Measurements from ENCODE around the gene AMFR. TPM values are rescaled to one million over a fixed set of nuclear protein-coding genes. Genes with fewer than 3 reads are reported as not detected.
A peak's percentile ranks its signal among the peaks of the same experiment; 100 is the strongest.

Gene AMFR
- total RNA-seq, 1 experiment from 2014 or later = 197 TPM

DNA sequence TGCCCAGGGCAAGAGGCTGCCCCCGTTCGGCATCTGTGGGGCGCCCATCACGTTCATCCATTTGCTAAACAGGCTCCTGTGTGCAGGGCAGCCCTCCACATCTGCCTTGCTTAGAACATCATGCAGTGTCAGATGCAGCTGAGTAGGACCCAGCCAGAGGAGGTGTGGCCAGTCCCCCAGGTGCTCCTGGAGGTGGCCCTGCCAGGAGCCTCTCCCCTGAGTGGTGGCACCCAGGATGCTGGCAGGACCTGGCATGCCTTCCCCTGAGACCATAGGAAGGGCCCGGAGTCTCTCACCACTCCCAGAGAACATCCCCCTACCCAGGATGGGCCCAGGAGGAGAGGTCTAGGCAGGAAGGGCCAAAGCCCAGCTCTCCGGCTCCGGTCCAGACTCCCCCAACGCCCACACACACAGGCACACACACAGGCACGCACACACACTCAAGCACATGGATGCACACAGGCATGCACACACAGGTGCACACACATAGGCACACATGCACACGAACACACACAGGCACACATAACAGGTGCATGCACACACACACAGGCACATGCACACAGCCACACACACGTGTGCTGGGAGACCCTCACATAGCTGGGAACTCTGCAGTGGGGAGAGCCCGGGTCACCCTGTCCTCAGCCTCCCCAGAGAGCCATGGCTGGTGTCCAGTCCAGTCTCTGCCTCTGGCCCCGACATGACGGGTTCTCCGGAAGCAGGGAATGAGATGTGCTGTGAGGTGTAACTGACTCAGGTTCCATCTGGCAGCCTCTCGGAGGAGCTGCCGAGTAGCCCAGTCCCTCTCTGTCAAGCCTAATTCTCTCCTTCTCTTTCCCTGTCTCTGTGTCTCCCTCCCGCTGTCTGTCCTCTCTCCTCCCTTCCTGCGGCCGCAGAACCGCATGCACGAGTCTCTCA lies 74.6 kb downstream of the AMFR start:
- no peaks in the 10 kb centered on the region for H3K36me3 ChIP-seq
- H3K27me3 ChIP-seq (replicated peaks) = no peaks in the 10 kb centered on the region
- no peak overlapping the region for H3K4me3 ChIP-seq
- no peak for DNase-seq (ENCODE audit: low read depth in 1 of 2, low spot score in 2 of 2)
- H3K4me1 ChIP-seq (replicated peaks) = peaks cover 6% of the 10 kb centered on the region
- no peaks in the 10 kb centered on the region for H3K9me3 ChIP-seq (replicated peaks)
- H3K27ac ChIP-seq = no peak overlapping the region

DNA sequence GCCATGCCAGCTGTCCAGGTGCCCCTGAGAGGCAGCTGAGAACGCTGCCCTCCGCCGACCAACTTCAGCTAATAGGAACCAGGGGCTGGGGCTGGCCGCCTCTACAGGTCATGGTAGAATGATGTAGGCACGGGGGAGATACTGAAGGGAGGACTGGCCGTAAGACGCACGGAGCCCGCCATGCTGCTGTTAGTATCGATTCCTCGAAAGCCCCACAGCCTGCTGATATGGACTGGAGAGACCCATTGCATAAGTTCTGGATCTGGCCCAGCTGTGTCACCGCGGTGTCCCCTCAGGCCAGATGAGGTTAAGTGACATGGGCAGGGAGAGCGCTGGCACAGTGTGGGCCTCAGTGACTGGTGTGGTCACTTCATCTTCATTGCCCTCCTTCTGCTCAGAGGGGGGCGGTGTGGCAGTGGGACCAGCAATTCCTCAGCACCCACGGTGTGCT lies 75.6 kb downstream of the AMFR start:
- Histone ChIP-seq H3K4me3 (no peak overlapping the region), H3K27me3 (replicated peaks) (no peaks in the 10 kb centered on the region), H3K4me1 (replicated peaks) (no peaks in the 10 kb centered on the region), H3K27ac (no peak overlapping the region), H3K36me3 (no peaks in the 10 kb centered on the region; the same call in 1 of the 2 replicates), H3K9me3 (replicated peaks) (no peaks in the 10 kb centered on the region)
- no peak for DNase-seq (ENCODE audit: low read depth in 1 of 2, low spot score in 2 of 2)

DNA sequence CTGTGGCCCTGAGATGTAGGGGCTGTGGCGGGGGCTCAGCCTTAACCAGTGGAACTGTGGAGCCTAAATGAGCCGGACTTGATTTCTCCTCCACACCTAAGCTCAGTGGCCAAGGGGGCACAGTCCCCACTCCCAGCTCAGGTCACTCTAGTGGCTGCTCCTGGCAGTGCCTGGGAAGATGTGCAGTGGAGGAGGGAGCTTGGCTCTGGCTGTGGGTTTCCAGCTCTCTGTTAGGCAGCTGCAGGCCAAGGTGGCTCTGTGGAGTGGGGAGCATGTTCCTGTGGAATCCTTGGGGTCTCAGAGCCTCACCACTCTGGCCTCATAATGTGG lies 76.3 kb downstream of the AMFR start:
- Histone ChIP-seq H3K9me3 (replicated peaks) (no peaks in the 10 kb centered on the region), H3K4me1 (replicated peaks) (peaks cover 3% of the 10 kb centered on the region; the same call in 1 of the 2 replicates), H3K27ac (no peak overlapping the region), H3K4me3 (no peak overlapping the region), H3K36me3 (no peaks in the 10 kb centered on the region; the same call in 1 of the 2 replicates), H3K27me3 (replicated peaks) (no peaks in the 10 kb centered on the region)
- DNase-seq (ENCODE audit: low read depth in 1 of 2, low spot score in 2 of 2) = no peak

DNA sequence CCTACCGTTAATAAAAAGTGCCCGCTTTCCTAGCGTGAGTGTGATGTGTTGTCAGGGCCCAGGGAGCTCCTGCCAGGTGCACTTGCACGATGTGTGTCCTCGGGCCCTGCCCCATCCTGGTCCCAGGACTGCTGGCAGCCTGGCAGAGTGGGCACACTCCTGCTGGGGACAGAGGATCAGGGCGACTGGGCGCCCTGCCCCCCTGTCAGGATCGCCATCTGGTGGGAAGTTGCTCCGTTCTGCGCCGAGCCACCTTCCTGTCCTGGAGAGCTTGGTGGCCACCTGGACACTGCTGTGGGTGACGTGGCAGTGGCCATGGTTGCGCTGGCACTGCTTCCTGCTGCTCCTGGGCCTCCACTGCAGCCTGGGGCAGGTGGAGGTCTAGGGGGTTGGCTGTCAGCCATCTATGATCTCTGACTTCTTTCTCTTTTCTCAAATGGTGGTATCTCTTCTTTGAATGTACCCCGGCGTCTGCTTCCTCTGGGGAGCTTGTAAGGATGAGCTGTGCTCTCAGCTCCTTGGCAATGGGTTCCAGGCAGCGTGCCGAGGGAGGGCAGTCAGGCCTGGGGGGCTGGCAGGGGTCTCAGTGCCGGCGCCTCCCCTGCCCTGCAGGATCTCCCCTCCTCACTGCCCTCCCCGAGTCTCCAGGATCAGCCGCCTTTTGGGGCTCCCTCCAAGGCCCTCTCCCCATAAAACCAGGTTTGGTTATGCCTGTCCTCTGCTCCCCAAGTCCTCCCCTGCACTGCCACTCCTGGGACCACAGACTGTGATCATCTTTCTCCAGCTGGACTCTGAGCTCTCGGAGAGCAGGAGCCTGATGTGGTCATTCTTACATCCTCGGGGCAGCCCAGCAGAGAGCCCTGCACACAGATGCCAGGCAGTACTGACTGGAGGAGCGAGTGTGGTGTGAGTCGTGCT lies 76.9 kb downstream of the AMFR start:
- H3K36me3 ChIP-seq = no peaks in the 10 kb centered on the region; the same call in 1 of the 2 replicates
- DNase-seq (ENCODE audit: low read depth in 1 of 2, low spot score in 2 of 2) = no peak
- no peak overlapping the region for H3K4me3 ChIP-seq
- no peak overlapping the region for H3K27ac ChIP-seq
- H3K9me3 ChIP-seq (replicated peaks) = no peaks in the 10 kb centered on the region
- H3K27me3 ChIP-seq (replicated peaks) = no peaks in the 10 kb centered on the region
- peaks cover 8% of the 10 kb centered on the region; the same call in 1 of the 2 replicates for H3K4me1 ChIP-seq (replicated peaks)

DNA sequence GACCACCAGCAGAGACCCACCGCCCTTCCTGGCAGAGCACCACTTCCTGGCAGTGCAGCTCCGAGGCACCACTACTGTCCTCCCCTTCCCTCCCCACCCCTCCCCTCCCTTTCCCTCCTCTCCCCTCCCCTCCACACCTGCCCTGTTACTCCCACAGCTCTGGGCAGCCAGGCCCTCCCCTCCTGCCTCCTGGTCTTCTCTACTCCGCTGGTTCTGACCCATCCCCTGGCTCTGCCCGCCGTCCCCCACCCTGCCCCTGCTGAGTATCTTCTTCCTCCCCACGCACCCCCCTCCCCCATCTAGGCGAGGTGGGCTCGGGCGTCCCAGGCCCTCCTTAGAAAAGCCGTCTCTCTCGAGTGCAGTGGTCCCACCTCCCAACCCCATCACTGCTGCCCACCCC lies 77.7 kb downstream of the AMFR start:
- H3K9me3 ChIP-seq (replicated peaks) = no peaks in the 10 kb centered on the region
- DNase-seq (ENCODE audit: low read depth in 1 of 2, low spot score in 2 of 2) = no peak
- H3K27me3 ChIP-seq (replicated peaks) = no peaks in the 10 kb centered on the region
- peaks cover 8% of the 10 kb centered on the region; the same call in 1 of the 2 replicates for H3K4me1 ChIP-seq (replicated peaks)
- no peak overlapping the region for H3K4me3 ChIP-seq
- no peaks in the 10 kb centered on the region; the same call in 1 of the 2 replicates for H3K36me3 ChIP-seq
- no peak overlapping the region for H3K27ac ChIP-seq

DNA sequence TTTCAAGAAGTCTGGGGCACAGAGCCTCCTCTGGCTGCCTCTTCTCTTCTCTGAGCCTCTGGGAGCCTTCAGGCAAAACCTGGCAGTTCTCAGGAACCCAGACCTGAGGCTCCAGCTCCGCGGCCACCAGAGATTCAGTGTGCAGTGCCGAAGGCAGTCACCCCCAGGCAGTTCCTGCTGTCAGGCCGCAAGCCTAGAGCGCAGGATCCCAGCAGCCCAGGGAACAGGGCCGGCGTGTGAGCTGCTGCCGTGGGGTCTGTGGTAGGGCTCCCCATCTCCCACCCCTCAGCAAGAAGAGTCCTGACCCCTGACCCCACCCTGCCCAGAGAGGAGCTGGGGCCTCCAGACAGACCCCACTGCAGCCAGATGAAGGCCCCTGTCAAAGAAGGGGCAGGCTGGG lies 78.2 kb downstream of the AMFR start:
- Histone ChIP-seq H3K36me3 (no peaks in the 10 kb centered on the region; the same call in 1 of the 2 replicates), H3K27ac (no peak overlapping the region), H3K4me3 (no peak overlapping the region), H3K4me1 (replicated peaks) (peaks cover 8% of the 10 kb centered on the region; the same call in 1 of the 2 replicates), H3K9me3 (replicated peaks) (no peaks in the 10 kb centered on the region), H3K27me3 (replicated peaks) (no peaks in the 10 kb centered on the region)
- no peak for DNase-seq (ENCODE audit: low read depth in 1 of 2, low spot score in 2 of 2)

DNA sequence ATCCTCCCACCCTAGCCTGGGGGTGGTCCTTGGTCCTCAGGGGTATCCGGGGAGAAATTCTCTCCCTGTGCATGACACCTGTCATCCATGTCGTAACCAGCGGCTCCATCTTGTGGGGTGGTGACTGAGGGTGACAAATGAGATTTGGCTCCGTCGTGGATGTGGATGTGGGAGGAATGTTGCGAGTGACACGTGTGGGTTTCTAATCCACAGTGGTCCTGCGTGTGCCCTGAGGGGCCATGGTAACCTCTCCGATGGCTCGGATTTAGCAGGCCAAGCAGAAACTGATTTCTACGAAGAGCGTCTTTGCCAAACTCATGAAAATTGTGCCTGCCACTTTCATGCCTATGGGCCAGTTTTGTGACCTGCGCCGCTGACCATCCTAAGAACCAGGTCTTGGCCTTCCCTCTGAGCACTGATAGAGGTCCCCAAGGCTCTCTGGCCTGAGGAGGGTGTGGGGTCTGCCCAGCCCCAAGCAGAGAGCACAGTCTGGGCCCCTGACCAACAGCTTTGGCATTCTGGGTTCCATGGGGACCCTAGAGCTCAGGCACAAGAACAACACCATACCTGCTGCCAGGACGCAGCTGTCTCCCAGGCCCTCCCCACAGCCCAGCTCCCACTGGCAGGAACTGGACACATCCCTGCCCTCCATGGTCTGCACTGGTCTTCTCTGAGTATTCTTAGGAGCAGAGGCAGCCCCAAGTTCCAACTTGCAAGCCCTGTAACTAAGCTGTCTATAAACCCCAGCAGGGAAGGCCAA lies 79.0 kb downstream of the AMFR start:
- no peak overlapping the region for H3K27ac ChIP-seq
- DNase-seq (ENCODE audit: low read depth in 1 of 2, low spot score in 2 of 2) = no peak
- no peak overlapping the region for H3K4me3 ChIP-seq
- H3K4me1 ChIP-seq (replicated peaks) = peaks cover 8% of the 10 kb centered on the region; the same call in 1 of the 2 replicates
- no peaks in the 10 kb centered on the region for H3K27me3 ChIP-seq (replicated peaks)
- H3K36me3 ChIP-seq = no peaks in the 10 kb centered on the region; the same call in 1 of the 2 replicates
- no peaks in the 10 kb centered on the region for H3K9me3 ChIP-seq (replicated peaks)

DNA sequence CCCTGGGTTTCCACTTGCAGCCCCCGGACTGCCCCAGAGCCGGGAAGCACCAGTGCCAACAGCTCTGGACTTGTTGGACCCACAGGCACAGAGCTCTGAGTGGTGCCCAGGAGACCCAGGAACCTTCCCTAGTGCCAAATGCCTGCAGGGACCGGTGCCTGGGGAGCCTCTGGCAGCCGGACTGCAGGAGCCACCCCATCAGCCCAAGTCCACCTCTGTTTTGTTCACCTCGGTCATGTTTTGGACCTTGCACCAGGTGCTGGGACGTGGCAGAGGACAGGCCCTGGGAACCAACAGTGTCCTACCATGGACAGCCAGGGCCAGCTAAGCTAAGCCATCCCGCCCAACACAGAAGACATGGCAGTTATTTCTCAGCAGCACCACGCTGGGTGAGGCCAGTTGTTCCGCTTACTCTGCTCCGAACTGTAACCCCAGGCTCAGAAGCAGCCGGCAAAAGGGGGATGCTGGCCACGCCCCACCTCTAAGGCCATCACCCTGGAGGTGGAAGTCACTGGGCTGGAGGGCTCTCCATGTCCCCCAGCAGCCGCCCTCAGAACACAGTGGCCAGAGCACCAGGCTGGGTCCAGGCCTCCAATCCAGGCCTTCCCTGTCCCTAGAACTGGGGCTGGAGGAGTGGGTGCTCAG lies 79.8 kb downstream of the AMFR start:
- Histone ChIP-seq H3K27ac (no peak overlapping the region), H3K4me1 (replicated peaks) (peaks cover 8% of the 10 kb centered on the region; the same call in 1 of the 2 replicates), H3K9me3 (replicated peaks) (no peaks in the 10 kb centered on the region), H3K4me3 (no peak overlapping the region), H3K36me3 (no peaks in the 10 kb centered on the region; the same call in 1 of the 2 replicates), H3K27me3 (replicated peaks) (no peaks in the 10 kb centered on the region)
- DNase-seq (ENCODE audit: low read depth in 1 of 2, low spot score in 2 of 2) = no peak

DNA sequence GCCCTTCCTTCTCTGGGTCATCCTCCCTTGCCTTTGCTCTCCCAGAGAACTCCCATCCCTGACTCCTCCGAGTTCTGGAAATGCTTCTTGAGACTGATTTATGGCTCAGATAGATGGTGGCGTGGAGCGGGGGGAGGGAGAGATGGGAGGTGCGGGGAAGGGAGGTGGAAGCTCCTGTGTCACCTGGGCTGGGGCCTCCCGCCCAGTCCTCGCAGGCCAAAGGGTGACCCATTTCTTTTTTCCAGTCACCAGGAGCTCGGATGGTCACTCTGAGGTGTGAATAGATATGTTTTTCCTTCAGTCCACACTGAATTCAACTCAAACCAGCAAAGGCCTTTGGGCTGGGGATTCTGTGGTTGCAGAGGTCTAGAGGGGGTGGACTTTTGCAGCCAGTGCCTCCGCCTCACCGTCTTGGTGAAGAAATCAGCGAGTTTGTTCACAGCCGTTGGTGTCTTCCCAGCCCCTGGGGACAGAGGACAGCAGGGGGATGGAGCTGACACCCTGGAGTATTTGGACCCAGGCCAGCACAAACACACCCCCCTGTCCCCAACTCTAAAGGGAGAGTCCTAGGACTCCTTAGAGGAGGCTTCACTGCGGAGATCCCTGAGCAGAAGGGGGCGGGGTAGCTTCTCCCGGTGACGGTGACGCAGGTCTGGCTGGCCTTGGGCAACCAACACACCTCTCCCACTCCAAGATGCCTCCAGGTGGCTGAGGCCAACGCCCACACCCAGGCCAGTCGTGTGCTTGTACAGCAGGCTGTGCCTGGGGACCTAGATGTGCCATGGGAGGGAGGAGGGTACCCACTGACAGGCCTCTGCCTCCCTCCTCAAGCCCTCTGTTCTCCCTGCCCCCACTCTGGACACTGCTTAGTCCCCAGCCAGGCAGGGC lies 80.6 kb downstream of the AMFR start:
- no peak overlapping the region for H3K4me3 ChIP-seq
- H3K27me3 ChIP-seq (replicated peaks) = no peaks in the 10 kb centered on the region
- no peaks in the 10 kb centered on the region; the same call in 1 of the 2 replicates for H3K36me3 ChIP-seq
- DNase-seq (ENCODE audit: low read depth in 1 of 2, low spot score in 2 of 2) = no peak
- H3K4me1 ChIP-seq (replicated peaks) = peaks cover 8% of the 10 kb centered on the region; the same call in 1 of the 2 replicates
- H3K9me3 ChIP-seq (replicated peaks) = no peaks in the 10 kb centered on the region
- H3K27ac ChIP-seq = no peak overlapping the region

DNA sequence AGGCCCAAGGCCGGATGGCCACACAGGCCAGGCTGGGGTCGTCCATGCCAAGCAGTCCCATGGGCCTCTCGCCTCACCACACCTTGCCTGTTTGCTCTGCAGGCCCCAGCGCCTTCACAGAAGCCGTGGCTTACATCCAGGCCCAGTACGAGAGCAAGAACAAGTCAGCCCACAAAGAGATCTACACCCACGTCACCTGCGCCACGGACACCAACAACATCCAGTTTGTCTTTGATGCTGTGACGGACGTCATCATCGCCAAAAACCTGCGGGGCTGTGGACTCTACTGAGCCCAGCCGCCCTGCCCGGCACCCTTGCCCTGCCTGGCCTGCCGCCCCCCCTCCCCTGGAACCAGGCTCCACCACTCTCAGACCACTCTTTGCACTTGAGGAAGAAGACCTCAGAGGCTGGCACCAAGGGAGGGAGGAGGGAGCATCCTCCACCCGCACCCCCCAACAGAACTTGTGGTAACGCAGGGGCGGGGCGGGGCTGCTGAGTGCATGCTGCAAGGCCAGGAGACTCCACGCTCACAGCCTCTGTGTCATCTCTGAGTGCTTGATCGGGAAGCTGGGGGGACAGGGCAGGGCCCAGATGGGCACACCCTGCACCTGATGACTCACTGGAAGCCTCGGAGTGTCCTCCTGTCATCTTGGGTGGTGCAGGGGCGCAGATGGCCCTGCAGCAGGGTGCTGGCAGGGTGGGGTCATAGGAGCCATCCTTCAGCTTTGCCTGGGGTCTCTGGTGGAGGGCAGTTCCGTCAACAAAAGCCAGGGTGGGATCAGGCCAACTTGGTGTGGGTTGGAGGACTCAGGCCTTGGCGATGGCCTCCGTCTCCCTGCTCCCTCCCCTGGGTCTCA lies 81.5 kb downstream of the AMFR start:
- no peaks in the 10 kb centered on the region; the same call in 1 of the 2 replicates for H3K36me3 ChIP-seq
- H3K27ac ChIP-seq = no peak overlapping the region
- peaks cover 8% of the 10 kb centered on the region; the same call in 1 of the 2 replicates for H3K4me1 ChIP-seq (replicated peaks)
- DNase-seq (ENCODE audit: low read depth in 1 of 2, low spot score in 2 of 2) = peak in 1 of 2 experiments; percentile 64
- H3K4me3 ChIP-seq = no peak overlapping the region
- H3K9me3 ChIP-seq (replicated peaks) = no peaks in the 10 kb centered on the region
- no peaks in the 10 kb centered on the region for H3K27me3 ChIP-seq (replicated peaks)

DNA sequence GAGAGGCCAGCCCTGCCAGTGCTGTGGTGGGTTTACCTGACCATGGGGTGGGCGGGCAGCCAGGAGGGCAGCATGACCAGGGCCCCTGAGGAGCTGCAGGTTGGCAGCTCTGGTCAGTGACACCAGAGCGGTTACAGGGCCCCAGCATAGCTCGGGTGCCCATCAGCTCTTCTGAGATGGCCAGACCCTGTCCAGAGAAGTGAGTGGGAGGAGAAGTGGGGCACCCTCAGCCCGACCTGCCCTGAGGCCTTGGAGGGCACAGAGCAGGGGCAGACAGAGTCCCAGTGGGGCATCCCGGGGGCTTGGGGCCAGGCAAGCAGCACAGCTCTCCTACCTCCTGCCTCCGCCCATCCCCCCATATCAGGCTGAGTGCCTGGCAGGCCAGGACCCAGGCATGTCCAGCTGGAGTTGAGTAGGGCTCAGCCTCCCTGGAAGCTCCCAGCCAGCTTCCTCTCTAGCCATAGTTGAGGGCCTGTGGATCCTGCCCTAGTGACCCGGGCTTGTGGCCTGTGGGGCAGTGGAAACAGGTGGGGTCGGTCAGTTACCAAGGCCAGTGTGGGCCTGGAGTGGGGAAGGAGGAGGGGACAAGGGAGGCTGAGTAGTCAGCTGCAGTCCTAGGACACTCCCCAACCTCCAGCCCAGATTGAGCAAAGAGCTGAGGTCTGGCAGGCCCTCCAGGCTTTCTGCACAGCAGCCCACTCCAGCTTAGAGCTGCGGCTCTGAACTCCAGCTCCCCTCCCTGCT lies 83.5 kb downstream of the AMFR start:
- Histone ChIP-seq H3K4me1 (replicated peaks) (peaks cover 8% of the 10 kb centered on the region; the same call in 1 of the 2 replicates), H3K4me3 (no peak overlapping the region), H3K36me3 (no peaks in the 10 kb centered on the region; the same call in 1 of the 2 replicates), H3K9me3 (replicated peaks) (no peaks in the 10 kb centered on the region), H3K27me3 (replicated peaks) (no peaks in the 10 kb centered on the region), H3K27ac (no peak overlapping the region)
- DNase-seq (ENCODE audit: low read depth in 1 of 2, low spot score in 2 of 2) = no peak
